Measurements from ENCODE around the gene CCDC8.
"Not testable (repeated sequence)": the region's sequence is repeated elsewhere in the genome, so short reads cannot be mapped to it uniquely, and the experiment has no call there.

Gene CCDC8

DNA sequence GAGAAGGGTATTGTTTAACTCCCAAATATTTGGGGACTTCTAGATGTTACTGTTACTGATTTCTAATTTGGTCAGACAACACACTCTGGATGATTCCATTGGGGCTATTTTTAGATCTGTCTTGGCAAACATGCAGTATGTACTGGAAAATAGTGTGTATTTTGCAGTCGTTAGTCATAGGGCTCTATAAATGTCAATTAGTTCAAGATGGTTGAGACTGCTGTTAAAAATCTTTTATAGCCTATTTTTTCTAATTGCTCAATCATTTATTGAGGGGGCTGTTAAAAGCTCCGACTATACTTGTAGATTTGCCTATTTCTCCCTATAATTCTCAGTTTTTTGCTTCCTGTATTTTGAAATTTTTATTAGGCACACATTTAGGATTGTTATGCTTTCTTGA is 35.1 kb downstream of the CCDC8 start:
- no peak for DNase-seq

DNA sequence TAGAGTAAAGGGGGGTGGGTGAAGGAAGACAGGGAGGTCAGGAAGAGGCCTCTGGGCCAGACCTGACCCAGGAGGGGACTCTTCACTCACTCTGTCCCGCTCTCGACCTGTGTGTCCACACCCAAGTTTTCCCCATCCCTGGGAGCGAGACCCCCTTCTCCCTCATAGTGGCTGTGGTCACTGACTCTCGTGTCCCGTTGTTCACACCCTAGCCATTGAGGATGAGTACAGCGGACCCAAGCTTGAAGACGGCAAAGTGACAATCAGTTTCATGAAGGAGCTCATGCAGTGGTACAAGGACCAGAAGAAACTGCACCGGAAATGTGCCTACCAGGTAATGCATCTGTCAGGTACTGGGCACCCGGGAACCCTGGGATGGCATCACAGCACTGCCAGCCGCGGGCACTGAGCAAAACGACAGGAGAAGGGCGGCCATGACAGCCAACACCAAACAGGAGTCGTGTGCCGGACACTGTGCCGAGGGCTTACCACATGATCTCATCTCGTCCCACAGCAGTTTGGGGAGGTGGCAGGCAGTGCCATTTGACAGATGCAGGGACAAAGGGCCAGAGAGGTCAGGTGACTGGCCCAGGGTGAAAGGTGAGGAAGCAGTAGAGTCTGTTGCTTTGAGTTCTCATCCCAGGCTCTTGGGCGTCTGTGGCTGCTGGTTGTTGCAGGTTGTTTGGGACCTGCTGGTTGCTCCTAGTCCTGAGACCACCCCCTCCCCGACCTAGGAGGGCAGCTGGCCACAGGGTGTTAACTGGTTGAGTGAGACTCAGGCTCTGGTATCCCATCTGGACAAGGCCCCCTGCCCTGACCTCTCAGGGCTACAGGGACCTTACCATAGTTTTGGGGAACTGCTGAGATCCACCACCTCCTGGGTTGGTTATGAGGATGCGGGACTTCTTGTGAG is 36.9 kb downstream of the CCDC8 start:
- no peak for DNase-seq

DNA sequence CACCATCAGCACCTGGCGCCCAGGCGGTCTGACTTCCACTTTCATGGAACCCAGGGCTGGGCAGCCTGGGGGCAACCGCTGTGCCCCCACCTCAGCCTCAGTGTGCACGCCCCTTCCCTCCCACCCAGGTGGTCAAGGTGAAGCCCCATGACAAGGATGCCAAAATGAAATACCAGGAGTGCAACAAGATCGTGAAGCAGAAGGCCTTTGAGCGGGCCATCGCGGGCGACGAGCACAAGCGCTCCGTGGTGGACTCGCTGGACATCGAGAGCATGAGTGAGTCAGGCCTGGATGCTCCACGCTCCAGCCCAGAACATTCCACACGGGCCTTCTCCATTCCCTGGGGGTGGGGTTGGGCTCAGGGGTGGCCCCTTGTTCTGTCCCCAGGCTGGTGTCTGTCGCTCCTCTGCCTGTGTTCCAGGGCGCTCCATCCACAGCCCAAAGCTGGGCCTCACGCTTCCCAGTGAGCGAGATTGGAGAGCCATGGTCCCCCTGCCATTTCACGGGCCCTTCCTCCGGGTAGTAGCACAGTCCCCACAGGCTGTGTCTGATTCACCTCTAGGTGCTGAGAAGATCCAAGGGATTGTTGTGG is 37.8 kb downstream of the CCDC8 start:
- not testable (repeated sequence) for DNase-seq

DNA sequence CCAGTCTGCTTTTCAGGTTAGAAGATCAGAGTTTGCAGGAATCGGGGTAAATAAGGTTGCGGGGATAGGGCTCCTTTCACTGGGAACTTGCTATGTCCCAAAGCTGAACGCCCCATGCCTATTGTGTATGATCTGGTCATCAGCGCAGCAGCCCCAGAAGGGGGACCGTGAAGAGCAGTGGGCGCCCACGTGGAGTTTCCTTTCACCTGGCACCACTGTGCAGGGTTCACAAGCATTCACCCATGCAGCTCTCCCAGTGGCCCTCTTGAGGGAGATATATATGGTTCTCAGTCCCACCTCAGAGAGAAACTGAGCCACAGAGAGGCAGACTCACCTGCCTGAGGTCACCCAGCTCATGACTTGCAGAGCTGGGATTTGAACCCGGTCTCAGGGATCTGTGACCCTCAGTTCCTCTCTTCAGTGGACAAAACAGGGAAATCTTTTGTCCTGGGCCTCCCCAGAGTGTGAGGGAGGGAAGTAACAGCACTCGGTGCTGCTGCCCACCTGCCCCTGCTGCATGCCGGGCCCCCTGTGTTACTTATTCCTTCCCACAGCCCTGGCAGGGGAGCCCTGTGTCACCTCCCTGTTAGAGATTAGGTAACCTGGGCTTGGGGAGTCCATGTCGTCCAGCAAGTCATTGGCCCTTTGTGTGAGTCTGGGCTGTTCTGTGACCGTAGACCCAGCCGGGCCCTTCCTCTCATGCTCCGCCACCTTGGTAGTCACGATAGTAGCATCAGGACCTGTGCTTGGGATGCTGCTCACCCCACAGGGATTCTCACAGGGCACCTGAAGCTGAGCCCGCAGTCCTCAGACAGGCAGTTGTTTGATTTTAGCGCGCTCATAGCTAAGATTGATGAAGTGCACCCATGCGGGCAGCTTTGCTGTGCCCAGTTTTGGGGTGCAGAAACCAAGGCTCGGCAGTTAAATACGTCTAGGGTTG is 38.6 kb downstream of the CCDC8 start:
- no peak for DNase-seq

DNA sequence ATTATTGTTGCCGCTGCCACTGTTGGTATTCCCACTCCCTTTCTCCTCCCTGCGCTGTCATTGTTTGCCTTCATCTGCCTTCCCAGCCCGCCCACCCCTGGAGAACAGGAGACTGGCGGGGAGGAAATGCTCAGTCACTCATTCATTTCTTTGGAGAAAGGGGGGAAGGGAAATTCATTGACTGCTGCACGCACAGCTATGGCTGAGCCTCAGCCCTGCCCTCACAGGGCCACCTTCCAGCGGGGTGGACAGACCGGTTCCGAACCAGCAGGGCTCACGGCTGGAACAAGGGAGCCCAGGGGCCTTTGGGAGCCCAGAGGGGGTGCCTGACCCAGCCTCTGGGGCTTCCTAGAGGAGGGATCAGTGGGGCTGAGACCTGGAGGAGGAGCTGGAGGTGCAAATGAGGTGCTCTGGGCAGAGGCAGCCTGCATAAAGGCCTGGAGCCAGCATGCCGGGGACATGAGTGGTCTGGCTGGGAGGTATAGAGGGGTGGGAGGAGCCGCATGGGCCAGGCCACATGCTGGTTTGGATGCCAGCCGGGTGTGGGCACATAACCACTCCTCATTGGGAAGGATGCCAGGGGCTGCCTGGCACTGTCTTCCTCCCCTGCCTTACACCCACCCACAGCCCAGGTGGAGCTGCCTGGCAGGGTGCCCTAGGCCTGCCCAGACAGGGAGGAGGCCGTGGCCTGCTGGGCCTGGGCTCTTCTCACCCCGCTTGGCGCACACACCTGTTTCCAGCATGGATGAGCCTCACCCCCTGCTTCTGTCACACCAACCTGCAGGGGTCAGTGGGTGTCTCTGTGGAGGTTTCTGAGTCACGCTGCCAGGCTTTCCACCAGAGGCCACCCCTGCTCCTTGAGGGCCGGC is 39.6 kb downstream of the CCDC8 start:
- no peak for DNase-seq

DNA sequence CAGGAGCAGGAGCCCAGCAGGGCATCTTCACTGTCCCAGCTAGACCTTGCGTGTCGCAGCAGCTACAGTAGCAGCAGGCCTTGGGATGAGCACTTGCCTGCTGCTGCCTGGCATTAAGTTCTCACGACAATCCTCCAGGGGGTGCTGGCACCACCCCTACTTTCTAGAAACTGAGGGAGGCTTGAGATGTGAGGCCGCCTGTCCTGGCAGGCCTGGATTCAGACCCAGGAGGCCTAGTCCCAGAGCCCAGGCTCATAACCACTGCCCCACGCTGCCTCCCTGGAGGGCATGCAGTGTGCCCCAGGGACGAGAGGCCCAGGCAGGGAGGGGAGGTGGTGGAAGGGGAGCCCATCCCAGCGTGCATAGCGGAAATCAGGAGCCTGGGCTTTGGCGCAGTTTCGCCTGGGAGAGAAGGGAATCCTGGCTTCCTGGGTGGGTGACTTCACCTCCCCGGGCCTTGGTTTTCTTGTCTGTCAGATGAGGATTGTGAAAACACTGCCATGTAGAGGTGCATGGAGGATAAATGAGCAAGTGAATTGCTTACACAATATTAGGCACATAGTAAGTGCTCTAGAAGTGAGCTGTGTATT is 40.4 kb downstream of the CCDC8 start:
- no peak for DNase-seq

DNA sequence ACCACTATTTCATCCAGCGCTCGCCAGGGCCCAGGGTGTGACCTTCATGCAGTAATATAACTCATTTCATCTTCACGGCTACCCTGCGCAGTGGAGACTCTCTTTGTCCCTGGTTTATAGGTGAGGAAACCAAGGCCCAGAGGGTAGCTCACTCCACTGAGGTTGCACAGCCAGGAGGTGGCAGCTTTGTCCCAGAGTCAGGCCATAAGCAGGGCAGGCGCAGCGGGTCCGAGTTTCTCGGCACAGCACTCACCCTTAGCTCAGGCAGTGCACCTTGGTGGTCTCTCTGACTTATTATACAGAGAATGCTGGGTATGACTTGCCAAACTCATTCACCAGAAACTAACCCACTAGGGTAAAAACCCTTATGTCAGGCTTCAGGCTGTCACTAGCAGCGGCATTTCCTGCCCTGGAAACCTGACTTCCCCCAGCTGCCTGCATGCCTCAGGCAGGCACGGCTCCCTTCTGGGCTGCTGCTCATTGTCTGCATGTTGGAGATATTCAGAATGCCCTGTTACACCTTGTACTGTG is 41.9 kb downstream of the CCDC8 start:
- no peak for DNase-seq

DNA sequence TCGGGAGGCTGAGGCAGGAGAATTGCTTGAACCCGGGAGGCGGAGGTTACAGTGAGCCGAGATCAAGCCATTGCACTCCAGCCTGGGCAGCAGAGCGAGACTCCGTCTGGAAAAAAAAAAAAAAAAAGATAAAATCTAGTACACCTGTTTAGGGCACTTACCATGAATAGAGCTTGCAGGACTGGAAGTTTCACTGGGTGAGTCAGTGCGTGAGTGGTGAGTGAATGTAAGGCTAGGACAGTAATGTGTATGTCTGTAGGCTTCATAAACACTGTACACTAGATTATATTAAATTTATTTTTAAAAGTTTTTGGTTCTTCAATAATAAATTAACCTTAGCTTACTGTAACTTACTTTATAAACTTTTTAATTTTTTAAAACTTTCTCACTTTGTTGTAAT is 43.5 kb downstream of the CCDC8 start:
- no peak for DNase-seq

DNA sequence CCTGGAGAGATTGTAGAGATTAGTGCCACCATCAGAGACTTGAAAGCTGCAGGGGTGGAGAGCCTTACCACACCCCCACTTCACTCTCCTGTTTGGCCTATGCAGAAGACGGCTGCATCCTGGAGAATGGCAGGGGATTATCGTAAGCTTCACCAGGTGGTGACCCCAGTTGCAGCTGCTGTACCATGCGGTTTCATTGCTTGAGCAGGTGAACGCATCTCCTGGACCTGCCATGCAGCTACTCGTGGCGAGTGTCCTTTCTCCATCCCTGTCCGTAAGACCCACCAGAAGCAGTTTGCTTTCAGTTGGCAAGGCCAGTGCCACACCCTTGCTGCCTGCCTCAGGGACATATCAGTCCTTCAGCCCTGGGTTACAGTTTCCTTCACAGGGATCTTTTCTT is 45.2 kb downstream of the CCDC8 start:
- DNase-seq: no peak

DNA sequence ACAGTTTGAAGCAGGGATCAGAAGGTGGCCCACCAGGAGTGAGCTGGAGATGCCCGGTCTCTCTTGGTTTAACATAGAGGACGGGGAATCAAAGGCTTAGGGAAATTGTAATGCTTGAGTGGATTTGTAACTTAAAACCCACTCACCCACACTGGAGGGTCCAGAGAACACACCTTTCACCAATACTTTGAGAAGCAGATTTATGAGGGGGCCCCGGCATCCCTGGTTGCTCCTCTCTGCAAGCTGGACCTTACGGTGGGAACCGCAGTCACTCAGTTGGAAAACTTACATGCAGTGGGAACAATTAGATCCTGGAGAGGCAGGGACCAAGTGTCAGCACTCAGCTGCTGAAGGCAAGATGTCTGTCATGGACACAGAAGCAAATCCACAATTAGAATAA is 45.9 kb downstream of the CCDC8 start:
- no peak for DNase-seq

DNA sequence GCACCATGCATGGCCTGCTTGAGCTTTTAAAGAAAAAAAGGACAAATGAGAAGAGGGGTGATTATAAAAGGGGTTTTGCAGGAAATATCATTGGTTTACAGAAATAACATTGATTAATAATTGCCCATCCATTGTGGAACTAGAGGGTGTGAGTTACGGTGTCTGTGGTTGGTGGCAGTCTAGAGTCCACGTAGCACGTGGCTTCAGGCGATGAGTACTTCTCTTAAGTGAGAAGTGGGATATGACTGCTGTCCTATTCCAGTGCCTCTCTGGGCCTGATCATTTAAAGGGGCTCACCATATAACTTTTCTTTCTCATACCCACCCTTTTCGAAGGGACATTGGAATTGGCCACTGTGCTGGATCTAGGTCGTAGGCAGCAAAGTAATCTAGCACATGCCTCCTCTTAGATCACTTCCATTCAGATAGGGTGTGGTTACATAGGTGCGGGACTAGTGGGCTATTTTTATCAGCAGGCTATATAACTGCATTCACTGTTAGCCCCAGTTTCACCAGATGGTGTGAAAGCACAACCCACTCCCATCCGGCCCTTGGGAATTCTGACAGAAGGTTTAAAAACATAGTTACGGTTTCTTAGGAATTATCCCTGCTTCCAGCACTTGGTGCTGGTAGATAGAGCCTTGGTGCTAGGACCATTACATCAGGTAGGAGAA is 46.6 kb downstream of the CCDC8 start:
- DNase-seq: no peak

DNA sequence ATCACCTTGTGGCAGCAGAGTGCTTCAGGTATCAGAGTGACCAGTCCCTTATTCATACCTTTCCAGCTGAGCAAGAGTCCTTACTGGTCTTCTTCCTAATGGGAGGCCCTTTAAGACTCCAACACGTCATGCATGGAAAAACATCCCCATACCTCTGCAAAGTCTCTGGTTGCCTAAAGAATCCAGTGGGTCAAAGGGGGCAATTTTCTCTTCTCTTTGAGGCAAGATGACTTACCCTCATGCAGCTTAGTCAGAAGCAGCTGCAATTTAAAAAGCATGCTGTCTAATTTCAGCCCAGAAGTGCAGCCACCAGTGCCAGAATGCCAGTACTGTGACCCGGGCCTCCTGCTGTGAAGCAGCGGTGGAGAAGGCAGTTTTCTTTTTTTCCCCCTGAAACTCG is 47.8 kb downstream of the CCDC8 start:
- no peak for DNase-seq

DNA sequence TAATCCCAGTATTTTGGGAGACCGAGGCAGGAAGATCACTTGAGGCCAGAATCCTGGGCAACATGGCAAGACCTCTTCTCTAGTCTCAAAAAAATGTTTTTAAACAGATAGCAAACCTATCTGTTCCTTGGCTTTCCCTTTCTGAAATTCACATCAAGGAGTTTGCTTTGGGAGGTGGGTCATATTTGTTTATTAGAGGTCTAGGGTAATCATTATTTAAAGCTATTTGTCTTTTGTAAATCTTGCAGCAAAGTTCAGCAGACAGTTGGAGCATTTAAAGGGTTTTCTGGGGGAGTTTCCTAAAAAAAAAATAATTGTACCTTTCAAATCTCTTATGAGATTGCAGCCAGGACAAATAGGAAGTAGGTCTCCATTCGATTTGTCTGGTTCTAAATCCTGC is 49.0 kb downstream of the CCDC8 start:
- no peak for DNase-seq

DNA sequence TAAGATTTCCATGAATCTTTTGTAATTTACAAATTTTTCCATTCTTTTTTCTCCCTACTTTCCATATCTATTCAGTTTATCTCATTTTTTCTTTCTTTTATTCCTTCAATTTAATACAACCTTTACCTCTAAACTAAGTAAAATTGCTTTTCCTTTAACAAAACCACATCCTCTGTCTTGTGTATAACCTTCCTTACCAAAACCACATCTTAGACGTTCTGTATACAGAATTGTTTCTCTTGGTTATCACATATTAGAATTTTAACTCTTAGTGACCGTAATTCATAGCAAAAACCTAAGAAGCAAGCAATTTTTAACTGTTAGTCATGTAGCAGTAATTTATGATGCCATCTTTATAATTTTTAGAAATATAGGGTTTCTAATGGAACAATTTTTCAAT is 51.4 kb downstream of the CCDC8 start:
- no peak for DNase-seq
